Ishikawa (cell line): Measurements from ENCODE around the gene CTDP1.

Experiments used
- EP300 ChIP-seq: IDR thresholded peaks from 2 replicates; pipeline ENCODE4 v1.6.1; 2012; ENCODE audit warnings: borderline replicate concordance
- FOXM1 ChIP-seq: IDR thresholded peaks from 2 replicates; pipeline ENCODE4 v1.6.1; 2012; ENCODE audit warnings: low read depth, borderline replicate concordance
- RAD21 ChIP-seq: IDR thresholded peaks from 2 replicates; pipeline ENCODE4 v1.6.1; 2012; ENCODE audit warnings: low read depth
- TF ChIP-seq, protein P1 (sequence below): IDR thresholded peaks from 2 replicates; pipeline ENCODE4 v1.6.1; 2012; ENCODE audit warnings: low read depth, mild to moderate bottlenecking

DNA sequence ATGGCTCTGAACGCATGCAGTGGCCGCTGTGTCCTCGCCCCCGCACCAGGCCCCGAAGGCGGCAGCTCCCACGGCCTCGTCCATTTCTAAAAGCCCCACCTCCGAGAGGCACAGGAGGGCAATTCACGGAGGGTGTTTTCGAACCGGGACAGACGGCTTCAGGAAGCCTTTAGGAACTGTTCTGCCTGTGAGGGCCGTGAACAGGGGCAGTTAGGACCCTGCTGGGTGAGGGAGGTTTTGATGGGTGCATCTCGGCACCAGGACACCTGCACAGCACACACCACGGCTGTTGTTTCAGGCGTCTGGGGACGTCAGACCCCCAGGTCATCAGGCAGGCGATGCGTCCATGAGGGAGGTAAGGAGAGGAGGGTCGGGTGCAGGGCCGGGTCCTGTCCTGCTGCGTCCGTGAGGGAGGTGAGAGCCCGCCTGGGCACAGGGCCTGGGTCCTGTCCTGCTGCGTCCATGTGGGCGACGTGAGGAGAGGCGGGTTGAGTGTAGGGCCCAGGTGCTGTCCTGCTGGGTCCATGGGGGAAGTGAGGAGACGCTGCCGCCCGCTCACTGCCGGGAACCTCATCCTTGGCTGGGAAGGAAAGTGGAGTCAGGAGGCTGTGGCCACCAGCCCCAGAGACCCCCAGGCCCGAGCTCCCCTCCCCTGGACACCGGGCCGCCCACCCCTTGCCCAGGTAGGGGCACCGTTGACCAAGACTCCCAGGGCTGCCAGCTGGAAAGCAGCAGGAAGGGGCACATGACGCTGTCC, 92.7 kb downstream of the CTDP1 start:
- no peak for TF ChIP-seq RAD21
- TF ChIP-seq FOXM1: no peak
- TF ChIP-seq, protein P1, sequence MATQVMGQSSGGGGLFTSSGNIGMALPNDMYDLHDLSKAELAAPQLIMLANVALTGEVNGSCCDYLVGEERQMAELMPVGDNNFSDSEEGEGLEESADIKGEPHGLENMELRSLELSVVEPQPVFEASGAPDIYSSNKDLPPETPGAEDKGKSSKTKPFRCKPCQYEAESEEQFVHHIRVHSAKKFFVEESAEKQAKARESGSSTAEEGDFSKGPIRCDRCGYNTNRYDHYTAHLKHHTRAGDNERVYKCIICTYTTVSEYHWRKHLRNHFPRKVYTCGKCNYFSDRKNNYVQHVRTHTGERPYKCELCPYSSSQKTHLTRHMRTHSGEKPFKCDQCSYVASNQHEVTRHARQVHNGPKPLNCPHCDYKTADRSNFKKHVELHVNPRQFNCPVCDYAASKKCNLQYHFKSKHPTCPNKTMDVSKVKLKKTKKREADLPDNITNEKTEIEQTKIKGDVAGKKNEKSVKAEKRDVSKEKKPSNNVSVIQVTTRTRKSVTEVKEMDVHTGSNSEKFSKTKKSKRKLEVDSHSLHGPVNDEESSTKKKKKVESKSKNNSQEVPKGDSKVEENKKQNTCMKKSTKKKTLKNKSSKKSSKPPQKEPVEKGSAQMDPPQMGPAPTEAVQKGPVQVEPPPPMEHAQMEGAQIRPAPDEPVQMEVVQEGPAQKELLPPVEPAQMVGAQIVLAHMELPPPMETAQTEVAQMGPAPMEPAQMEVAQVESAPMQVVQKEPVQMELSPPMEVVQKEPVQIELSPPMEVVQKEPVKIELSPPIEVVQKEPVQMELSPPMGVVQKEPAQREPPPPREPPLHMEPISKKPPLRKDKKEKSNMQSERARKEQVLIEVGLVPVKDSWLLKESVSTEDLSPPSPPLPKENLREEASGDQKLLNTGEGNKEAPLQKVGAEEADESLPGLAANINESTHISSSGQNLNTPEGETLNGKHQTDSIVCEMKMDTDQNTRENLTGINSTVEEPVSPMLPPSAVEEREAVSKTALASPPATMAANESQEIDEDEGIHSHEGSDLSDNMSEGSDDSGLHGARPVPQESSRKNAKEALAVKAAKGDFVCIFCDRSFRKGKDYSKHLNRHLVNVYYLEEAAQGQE: no peak
- TF ChIP-seq EP300: no peak
